GM19043 (cell line): ENCODE results near the gene SLX4IP.

Source experiments
- ATAC-seq: cut with Tn5 transposase; IDR thresholded peaks from one replicate; pipeline ENCODE4 v1.9.1; 2021; ENCODE audit warnings: low read depth; ENCODE audit not compliant: unreplicated experiment

The SLX4IP gene

DNA sequence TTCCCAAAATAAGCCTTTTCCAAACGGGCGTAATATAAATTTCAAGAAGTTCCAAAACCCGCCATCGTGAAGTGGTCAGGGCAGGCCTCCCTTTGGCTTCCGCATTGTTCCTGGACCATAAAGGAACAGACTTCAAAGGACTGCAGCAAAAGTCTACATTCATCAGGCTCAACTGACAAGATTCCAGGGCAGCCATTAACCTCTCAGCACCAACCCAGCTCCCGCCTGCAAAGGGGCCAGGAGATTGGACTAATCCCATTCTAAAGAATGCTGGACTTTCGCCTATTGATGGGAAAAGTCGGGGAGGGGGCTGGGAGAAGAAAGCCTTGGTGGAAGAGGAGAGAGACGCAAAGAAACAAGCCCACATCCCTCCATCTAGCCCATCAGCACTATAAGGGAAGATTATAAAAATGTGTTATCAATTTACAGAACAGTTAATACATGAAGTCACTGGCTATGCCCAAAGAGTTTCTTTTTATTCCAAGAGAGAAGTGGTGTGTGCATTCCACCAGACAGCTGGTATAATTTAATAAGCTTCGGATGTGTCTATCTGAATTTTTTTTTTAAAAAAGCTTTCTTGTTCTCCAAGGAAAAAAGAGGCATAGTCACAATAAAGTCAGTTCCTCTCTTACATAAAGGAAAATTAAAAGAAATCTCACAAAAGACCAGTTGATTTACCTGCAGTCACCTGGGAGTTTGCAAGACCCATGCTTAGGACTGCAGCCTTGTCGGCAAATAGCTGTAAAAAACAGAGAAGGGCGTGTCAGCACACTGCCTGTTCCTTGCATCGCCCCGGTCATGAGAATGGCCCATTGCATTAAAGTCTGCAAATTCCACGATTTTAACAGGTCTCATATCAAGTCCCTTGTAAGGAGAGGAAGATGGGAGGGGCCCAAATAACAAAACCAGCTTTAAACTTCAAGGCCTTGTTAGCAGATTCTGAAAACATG lies 220.9 kb downstream of the SLX4IP start:
- no peak for ATAC-seq

DNA sequence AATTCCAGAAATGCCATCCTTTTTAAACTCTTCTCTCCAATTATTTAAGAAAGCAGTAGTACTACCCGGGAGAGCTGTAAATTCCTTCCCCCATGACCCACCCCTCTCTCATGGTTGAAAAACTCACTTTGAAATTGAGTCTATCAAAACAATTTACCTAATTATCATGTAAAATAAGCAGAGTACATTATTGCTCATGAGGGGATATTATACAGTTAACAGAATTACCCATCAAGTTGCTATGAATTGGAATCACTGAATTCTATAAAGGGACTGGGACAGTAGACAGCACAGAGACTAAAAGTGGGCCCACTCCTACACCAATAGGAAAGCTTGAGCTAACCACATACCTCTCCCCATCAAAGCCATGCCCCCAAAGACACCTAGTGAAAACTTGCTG lies 222.3 kb downstream of the SLX4IP start:
- ATAC-seq = no peak

DNA sequence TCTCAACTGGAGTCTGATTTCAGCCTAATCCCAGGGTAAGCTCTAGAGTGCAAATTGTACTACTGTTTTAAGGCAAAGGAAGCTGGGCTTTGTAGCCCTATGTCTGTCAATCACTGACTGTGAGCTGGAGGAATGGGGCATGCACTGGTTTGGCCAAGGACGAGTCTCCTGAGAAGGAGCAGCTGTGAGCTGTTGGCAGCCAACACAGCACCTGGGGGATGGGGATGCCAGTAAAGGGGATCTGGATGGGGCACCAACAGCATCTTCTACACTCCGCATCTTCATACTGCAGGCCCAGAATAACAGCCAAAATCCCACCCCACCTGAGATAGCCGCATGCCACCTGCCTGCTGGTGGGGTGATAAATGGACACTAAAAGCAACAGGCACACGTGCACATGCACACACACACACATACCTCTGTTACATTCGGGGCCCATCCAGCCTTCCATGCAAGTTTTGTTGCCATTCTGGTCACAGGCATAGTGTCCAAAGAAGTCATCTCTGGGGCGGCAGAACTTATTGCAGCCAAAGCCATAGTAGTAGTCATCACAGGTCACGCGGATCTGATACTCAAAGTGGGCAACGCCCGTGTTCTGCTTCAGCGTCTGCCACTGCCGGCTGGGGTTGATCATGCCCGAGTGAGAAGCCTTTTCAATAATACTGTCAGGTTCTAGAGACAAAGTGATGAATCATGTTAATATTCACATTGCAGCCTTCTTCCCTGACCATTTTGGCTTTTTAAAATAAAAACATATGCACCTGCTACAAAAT lies 223.1 kb downstream of the SLX4IP start:
- ATAC-seq = no peak

DNA sequence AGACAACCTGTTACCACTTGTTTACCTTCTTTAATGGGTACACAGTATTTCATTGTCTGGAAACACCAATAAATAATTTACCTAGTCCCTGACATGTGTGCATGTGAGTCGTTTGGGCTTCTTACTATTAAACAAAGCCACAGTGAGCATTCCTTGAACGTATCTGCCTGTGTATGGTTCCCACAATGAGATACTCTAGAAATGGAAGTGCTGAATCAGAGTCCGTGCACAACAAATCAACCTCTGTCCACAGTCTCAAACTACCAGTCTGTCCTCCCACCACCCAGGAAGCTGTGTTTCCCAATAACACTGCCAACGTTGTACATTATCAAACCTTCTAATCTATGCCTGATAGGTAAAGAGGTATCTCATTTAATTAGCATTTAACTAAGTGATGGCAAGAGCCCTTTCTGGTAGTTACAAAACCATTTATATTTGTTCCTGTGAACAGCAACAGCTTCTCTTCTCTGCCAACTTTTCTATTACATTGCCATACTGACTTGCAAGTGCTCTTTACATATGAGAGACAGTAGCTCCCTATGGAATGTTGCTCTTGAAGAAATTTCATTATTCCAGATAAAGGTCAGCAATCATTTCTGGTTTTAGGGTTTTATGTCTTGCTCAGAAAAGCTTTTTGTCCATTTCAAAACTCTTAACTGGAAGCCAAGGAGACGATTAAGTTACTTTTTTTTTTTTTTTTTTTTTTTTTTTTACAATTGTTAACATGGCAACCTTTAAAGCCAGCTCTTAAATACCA lies 223.9 kb downstream of the SLX4IP start:
- ATAC-seq = no peak

DNA sequence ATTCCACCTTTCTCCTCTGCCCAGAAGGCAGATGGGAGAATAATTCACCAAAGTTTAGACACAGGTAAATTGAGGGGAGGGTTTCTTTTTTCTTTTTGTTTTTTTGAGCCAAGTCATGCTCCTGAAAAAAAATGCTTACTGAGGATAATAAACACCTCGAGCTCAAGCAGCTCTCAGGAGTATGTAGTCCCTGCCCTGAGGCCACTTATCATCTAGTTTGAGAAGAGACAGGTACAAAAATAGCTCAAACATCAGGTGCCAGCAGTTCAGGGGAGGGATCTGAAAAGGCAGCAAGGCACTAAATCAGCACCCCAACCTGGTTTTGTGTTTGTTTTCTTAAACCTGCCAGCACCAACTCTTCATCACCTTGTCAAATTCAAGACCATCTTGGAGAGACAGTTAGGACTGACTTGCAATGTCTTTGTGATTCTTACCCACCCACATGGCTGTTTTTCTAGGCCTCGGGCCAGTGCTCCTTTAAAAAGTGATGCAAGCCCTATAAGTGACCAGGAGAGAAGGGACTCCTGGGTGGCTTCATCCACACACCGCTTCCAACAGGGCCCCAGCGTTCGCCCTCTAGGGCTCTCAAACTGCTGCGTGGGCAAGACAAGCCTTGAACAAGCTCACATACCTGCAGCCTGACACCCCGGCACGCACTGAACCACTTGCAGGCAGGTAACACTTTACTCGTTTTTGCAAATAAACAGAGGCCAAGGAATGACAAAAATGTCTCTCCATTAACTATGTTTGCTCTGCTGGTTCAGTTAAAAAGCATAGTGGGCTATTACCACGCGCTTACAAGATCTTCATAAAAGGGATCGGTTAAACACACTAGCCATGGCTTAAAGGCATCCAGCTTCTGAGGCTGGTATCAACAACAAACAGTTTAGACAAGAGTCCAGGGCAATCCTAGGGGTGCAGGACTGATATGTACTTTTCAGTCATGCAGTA lies 224.8 kb downstream of the SLX4IP start:
- ATAC-seq = no peak

DNA sequence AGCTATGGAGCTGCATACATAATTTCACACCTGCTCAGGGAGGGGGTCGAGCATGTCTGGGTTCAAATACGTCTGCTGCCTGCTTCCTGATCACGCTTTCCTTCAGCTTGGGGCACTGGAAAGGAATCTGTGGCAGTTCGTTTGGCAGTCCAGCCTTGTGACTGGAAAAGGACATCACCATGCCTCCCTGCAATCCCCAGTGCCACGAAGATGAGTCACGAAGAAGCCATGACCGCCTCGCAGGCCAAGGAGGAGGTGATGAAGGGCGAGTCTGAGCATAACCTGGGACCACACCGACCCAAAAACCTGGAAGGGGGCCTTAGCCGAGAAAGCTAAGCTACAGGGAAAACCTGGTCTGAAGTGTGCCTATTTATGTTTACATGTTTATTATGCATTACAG lies 225.6 kb downstream of the SLX4IP start:
- no peak for ATAC-seq

DNA sequence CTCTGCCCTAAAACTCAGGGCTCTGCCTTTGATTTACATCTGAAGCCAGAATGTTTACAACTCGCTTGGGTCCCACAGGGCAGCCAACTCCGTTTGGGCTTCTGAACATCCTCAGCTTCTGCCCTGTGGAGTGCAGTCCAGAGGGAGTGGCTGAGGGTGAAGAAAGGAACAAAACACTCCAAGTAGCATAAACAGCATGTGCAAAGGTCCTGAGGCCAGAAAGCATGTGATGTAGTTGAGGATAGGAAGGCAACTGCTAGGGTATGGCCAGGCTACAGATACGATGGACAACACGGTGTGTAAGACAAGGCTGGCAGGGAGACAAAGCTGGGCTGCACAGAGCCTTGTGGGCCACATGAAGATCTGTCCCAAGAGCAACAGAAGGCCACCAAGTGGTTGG lies 226.2 kb downstream of the SLX4IP start:
- ATAC-seq = no peak

DNA sequence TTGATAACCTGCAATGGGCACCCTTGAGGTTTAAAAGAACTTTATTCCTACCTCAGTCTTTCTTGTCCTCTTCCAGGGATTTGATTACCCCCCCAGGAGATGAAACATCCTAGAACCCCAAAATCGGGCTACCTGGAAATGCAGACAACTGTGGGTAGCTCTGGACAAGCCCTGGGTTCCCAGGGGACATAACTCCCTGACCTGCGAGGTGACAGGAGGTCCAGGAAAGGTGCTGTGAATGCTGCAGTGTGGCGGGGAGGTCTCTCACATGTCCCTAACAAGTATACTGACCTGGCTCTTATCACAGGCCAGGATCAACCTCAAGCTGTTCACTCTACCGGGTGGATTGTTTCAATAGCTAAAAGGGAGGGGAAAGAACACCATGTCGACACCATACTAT lies 227.0 kb downstream of the SLX4IP start:
- no peak for ATAC-seq

DNA sequence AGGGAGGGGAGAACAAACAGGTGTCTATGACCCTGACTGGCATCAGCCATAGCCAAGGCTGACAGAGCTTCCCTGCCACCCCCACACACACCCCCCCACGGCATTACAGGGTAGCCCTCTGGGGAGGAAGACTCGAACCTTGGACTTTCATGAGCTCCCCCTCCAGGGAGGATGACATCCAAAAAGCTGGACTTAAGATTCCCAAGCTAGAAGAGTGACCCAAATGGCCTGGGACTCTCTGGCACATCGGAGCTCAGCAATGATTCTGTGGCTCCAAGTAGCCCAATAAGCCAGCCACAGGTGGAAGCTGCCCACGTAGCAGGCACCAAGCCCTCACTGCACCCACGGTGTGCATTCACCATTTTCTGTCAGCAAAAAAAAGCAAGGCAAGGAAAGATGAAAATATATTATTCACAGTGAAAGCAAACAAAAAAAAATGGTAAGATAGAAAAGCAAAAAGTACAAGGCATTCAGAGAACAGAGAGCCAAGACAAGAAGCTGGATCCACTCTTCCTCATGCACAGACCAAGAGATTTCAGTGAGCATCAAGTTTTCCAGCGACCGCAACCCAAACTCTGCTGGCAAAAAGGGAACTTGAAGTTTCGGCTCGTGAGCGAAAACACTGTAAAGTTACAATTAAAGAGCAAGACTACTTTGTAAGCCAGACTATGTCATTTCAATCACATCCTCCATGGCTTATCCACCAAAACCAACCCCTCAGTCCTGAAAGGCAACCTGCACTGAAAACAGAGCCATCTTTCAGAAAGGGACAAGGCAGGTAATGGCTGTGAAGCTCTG lies 227.8 kb downstream of the SLX4IP start:
- no peak for ATAC-seq

DNA sequence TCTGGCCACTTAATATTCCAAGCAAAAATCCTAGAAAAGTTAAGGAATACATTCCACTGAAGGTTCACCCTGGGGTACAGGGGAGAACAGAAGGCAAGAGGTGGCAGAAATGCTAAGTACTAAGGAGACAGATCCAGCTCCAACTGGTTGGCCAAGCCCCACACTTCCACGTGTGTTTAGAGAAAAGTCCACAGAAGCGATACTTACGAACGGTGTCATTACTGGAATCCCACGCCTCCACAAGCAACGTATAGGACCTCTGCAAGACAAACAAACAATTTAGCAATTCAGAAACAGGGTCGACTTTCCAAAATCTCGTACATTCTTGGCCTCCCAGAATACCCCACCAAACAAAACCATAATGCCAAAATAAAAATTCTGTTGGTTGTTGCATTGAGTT lies 228.7 kb downstream of the SLX4IP start:
- no peak for ATAC-seq

DNA sequence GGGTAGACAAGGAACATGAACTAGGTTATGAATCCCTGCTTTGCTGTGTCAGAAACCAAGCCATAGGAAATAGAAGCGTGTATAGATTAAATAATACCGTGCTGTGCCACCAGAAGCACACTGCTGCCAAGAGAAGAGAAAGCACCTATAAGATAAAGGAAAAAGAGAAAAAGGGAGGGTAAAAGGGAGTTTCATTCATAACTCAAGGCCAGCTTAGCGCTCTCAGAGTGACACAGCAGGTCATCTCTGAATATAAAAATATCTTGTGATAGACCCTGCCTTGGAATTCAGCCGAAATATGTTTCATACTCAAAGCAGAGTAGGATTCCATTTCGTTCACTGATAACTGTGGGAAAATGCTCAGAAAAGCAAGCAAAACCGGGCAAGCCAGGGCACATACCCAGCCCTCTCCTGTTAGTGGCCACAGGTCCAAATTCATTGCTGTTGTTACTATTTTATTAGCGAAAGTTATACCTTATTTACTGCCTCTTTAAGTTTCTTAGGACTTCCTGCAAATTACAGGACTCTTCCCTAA lies 230.0 kb downstream of the SLX4IP start:
- no peak for ATAC-seq

DNA sequence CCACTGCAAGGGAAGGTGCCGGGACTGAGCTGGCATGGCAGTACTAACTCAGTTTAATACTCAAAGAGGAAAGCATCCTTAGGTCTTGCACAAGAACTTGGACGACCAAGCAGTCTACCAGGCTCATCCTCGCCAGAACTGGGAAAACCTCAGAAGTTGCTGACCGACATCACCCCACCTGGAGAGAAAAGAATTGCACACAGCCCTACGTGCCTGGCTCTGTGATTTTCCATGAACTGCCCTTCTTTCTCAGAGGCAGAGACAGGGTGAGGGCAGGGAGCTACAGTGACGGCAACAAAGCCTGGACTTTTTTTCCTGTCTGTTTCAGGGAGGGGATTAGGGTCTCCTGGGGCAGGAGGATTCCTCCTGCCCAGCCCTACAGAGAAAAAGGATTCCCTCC lies 230.7 kb downstream of the SLX4IP start:
- ATAC-seq = no peak

DNA sequence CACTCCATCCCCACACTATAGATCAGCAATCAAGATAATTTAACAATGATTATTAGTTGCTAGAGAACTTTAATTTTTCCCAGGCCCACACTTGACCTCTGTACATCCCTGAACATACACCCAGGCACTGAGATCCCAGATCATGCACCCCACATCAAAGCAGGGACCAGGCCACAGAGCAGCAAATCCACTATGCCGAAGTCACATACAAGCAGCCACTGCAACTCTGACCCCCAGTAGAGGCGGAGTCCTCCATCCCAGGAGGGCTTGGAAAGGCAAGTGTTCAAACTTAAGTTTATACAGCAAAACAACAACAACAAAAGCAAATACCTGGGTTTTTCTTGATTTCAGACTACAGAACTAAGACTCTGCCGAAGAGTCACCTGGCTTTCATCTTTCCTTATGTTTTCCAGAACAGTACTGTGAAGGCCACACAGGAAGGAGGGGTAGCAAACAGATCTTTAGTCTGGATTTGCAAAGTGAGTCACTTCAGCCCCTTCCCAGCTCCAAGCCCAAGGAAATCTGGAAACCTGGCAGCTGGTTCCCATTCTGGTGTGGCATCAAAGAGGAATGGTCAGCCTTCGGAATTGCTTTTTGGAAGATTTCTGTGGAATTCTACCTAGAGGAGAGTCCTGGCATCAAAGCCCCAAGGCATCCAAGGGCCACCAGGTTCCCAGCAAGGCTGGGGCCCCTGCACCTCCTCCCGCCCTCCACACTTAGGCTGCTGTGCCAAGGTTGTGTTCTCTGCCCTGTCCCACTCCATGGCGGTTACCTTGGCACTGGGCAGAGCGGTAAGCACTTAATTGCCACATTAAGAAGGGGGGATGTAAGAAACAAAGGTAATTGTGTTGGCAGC lies 231.3 kb downstream of the SLX4IP start:
- no peak for ATAC-seq

DNA sequence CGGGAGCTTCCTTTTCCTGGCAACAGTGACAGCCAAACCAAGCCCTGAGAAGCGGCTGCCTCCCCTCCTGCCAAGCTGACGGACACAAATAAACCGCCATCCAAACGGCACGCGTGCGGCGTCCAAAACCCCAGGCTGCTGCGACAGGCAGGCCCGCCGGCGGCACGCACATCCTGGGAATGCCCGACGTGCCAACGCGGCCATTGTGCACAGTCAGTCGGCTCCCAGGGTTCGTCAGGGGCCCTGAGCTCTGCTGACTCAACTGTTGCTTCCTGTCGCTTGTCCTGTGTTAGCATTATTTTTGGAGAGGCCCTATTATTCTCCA lies 231.9 kb downstream of the SLX4IP start:
- ATAC-seq = no peak

DNA sequence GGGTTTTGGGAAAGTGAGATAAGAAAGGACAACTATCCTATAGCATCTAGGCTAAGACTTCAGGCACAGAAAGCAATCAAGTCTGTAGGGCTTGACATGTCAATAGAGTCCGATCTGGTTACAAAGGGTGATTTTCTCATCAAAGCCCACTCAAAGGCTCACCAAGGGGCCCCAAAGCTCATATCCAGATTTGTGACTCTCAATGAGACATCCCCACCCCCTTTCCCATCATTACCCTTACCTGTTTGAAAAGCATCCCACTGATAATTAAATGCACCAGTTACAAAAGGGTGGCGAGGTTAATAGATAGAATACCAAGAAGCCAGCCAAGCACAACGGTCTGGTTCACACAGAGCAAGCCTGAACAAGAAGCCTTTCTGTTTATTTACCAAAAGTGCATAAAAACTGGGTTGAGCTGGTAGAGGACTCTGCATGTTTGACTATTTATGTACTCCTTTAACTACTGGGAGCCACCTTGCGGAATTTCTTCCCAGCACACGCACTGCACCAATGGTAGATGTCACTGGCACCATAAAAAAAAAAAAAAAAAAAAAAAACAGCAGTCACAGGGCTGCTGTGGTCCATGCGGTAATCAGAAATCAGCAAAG lies 232.6 kb downstream of the SLX4IP start:
- ATAC-seq = no peak

DNA sequence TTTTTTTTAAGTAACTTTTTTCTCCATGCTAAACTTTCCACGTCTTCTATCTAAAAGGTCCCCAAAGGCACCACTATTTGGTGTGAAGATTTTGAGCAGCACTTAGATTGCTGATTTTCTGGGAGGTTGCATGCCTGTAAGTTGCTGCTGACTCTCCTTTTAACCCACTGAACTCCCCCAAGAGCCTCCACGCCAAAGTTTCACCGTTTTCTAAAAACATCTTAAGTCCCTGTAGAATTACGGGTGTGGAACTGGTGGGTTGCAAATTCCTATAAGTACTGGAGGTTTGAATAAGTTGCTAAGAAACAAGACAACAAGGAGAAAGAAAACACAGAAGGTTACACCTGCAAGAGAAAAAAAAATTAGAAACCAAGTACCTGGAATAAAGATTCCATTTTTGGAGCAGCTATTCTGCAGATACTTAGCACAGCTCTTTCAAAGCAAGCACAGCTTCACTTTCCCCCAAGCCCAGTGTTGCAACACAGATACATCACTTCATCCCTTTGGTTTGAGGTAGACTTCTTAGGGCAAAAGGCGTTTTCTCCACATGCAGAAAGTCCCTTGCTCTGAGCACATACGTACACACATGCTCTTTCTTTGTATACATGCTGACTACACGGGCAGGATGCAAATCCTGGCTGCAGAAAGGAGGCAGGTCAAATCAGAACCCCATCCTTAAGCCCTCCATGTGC lies 233.7 kb downstream of the SLX4IP start:
- no peak for ATAC-seq

DNA sequence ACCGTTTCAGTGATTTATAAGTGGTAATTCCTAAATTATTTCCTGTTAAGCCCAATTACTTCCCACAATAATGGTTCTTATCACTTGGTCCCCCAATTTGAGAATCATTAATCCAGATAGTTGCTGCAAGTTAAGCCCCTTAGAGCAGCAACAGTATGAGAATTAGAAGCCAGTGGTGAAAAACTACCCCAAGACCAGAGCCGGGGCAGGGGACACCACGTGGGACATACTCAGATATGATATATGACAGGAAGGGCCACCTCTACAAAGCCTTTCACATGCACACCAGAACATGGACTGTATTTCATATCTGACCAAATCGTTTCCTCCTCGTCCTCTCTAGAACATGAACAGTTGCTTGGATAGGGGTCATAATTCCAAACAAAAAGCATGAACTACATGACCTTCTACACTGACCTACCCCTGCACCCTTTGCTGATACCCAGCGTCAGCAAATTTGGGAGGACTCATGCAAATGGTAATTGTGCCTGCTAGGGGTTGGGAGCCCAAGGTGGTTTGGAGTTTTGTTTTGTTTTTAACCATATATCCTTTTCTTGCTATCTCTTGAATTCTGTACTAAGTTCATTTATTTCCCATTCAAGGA lies 234.8 kb downstream of the SLX4IP start:
- no peak for ATAC-seq
